Right kidney (tissue), 1 donor: ENCODE results near the gene DLG4.

Experiments used
- DNase-seq: peaks from one replicate; pipeline ENCODE4 v3.0.0-alpha.2; 2016

The DLG4 gene

GRCh38 chr17:7214300-7215135 lies 5.1 kb downstream of the DLG4 start:
- DNase-seq = peak; percentile 84

DNA sequence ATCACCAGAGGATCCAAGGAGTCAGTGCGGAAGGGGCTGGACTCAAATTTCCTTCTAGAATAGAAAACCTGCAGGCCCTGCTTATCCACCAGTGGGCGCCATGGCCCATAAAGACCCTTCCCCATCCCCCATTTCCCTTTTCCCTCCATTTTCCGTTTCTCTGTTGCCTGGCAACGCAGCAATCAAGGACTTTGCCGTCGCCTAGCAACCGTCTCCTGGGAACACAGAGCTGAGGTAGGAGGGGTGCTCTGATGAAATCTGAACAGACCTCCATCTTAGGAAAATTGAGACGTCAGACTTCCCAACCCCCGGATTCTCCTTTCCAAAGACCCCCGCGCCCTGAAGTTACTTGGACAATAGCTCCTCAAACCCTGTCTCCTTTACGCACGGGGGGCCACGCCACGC lies 5.7 kb downstream of the DLG4 start:
- DNase-seq = peak; percentile 94

DNA sequence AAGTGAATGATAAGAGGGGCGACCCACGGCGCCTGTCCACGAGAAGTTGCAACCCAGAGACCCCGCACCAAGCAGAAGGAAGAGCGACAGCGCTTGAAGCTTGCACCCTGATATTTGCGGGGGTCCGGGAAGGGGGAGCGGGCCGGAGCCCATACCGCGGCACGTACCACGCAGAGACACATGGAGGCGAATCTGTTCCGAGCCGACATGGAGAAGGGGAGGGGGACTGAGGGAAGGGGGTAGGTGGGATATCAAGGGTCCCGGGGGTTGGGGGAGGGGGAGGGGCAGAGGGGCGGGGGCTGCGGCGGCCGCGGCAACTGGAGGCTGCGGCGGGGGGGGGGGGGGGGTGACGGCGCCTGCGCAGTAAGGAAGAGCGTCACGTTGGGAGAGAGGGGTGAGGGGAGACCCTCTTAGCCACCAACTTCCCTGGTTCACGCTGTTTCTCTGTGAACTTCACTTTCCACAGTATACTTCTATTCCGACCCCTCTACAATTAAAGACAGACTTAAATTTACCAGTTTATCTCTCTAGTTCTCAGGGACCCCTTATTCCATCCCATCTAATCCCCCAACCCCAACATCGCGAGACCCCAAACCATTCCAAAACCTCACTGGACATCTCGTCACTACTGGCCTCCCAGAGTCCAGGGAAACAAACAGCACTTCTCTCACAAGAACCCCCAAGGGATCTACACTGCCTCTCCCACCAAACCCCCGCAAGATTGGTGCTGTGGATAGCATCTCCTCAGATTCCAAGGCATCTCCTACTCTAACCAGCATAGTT lies 8.0 kb downstream of the DLG4 start:
- no peak for DNase-seq

GRCh38 chr17:7208754-7209460 lies 10.7 kb downstream of the DLG4 start:
- DNase-seq = no peak

DNA sequence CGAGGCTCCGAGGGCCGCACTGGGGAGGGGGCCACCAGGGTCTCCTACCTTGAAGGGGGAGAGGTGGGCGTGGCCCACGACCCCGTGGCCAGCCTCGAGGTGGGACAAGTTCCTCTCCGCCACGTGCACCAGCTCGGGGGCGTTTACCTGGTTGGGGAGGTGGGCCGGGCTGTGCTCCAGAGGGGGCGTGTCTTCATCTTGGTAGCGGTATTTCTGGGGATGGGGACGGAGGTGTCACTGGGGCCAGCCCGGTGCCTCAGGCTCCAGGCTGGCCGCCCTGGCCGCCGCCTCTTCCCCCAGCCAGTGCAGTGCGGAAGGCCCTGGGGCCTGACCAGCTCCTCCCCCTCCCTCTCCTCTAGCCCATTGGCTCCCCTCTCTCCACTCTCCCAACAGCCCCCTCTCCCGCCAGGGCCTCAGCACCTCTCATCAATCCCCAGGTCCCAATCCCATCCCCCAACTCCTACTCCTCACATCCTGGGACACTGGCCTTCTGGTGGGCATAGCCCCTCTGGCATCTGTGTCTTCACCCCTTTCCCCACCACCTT lies 11.5 kb downstream of the DLG4 start:
- no peak for DNase-seq

- DNase-seq = peak; percentile 61
Observed at GRCh38 chr17:7207120-7208001, 12.3 kb downstream of the DLG4 start.

DNA sequence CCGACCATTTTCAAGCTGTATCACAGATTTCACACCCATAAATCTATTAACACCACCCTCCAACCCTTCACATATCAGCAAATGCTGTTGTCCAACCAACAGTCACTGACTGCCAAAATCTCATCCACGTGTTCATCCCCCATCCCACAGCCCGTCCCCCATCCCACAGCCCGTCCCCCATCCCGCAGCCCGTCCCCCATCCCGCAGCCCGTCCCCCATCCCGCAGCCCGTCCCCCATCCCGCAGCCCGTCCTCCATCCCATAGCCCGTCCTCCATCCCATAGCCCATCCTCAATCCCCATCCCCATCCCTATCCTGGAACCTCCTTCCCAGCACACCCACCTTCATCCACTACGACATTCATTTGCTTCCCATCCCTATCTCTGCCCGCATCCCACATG lies 14.1 kb downstream of the DLG4 start:
- DNase-seq = no peak

DNA sequence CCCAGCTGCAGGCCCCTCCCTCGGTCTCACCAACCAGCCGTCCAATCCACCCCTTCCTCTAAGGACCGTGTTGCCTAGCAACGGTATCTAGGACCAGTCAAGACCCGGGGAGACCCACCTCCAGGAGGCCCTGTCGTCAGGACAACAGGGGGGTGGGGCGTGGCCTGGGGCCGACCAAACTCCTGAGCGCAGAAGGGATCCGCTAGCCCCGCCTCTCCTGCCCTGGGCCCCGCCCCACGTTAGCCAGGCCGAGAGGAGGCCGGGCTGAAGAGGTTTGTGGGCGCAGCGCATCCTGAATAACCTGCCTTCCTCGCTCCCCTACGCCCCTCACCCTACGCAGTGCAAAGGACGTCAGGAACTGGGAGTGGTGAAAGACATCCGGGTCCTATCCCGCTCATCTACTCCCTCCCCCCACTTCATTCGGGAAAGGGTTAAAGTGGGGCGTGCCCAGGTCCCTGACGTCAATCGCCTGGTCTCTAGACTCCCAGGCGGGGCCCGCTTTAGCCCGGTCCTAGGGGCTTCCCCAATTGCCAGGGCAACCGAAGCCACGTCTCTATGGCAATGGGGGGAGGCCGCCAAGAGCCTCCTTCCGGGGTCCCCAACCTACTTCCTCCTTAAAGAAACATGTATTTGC lies 14.7 kb downstream of the DLG4 start:
- DNase-seq = peak; percentile 90

DNA sequence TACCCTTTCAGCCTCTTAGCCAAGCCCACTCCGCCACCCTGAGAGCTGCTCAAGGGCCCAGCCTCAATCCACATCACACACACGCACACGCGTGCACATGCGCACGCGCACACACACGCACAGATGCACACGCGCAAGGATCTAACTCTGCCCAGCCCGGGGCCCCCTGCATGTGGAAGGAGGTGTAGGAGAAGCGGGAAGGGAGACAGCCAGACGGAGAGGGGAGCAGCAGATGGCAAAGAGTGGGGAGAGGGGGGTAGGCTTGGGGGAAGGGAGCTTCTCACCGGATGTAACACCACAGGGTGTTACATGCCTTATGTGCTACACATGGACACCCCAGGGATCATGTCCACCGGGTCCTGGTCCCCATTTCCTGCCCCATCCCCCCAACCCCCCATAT lies 15.3 kb downstream of the DLG4 start:
- DNase-seq = no peak

DNA sequence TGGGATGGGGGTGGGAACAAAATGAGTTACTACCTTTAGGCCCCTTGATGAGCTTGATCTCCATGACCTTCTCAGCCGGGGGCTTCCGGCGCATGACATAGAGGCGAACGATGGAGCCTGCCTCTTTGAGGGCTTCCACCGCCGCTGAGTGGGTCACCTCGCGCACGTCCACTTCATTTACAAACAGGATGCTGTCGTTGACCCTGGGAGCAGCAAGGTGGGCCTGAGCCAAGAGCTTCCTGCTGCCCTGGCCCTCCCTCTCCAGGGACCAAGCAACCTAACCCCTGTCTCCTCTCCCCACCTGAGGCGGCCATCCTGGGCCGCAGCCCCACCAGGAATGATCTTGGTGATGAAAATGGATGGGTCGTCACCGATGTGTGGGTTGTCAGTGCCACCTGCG lies 16.2 kb downstream of the DLG4 start:
- no peak for DNase-seq

- no peak for DNase-seq
Observed at GRCh38 chr17:7196651-7197401, 22.8 kb downstream of the DLG4 start.

GRCh38 chr17:7195971-7196370 lies 23.7 kb downstream of the DLG4 start:
- no peak for DNase-seq

DNA sequence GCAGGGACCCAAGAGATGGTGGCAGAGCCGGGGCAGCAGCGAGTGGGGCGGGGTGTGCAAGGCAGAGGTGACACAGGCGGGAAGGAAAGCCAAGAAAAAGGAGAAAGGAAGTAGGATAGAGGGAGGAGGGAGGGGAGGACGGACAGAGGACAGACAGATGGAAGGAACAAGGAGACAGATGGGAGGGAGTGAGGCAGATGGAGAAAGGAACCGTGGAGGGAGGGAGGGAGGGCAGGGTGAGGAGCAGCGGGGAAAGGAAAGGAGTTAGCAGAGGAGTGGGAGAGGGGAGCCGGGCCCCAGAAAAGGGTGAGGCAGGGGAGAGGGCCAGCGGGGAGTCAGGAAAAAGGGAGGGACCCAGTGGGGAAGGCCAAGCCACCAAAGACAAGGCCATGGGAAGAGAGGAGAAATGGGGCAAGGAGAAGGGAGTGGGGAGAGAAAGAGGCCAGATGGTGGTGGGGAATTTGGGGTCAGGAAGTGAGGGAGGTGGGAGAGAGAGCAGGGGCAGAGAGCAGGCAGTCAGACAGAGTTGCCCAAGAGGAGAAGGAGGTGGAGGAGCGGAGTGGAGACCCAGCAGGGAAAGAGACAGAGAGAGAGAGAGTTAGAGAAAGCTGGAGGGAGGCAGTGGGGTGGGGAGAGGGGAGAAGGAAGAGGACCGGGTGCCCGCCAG lies 27.2 kb downstream of the DLG4 start:
- DNase-seq = no peak

- DNase-seq = no peak
Observed at GRCh38 chr17:7191571-7192270, 27.9 kb downstream of the DLG4 start.

DNA sequence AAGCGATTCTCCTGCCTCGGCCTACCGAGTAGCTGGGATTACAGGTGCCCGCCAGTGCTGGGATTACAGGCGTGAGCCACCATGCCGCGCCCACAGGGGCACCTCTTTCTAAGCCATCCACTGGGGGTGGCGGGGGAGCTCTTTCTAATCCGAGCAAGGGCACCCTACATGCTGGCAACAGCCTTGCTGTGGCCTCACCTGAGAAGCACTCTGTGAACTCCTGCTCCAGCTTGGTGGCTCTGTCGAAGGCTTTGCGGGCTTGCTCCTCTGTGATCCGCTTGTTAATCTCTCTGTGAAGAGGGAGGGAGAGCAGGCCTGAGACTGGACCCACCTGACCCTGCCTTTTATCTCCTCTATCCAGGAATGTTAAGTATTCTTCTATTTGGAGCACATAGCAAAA lies 28.6 kb downstream of the DLG4 start:
- no peak for DNase-seq

DNA sequence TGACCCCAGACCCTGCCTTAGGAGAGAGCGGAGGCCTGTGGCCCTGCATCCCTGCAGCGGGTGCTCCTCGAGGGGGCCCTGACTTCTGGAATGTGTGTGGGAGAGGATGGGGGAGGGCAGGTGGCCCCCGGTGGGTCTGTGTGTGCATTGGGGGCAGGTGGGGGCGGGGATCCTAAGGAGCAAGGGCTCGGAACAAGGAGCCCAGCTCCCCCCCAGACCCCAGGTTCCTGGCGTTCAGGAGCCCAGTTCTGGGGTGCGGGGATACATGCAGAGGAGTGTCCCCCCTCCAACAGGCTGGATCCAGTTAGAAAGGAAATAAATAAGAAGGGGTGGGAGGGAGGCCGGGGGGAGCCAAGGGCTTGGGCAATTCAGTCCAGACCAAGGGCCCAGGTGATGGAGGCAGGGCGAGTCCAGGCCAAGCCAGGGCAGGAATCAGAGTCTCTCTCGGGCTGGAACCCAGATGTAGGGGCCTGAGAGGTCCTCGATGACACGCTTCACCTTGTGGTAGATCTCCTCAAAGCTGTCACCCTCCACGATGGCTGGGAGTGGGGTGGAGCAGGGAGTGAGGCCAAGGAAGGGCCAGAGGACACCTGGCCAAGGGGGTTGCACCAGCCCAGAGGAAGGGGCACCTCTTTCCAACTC lies 29.2 kb downstream of the DLG4 start:
- no peak for DNase-seq

- DNase-seq = no peak
Observed at GRCh38 chr17:7186241-7186640, 33.4 kb downstream of the DLG4 start.

DNA sequence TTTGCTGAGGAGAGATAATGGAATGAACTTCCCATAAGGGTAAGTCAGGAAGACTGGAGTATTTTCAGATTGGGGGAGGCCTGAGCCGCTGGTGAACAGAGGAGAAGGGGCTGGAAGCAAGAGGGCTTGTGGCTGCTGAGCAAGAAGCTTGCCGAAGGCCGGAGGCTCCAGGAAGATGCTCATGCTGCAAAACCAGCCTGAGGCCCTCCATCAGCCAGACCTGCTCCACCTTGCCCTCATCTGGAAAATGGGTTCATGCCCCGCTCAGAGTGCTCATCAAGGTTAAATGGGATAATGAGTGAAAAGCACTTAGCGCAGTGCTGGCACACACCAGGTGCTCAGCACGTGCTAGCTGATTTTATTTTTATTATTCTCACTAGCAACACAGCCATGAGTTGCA lies 35.0 kb downstream of the DLG4 start:
- DNase-seq = no peak

DNA sequence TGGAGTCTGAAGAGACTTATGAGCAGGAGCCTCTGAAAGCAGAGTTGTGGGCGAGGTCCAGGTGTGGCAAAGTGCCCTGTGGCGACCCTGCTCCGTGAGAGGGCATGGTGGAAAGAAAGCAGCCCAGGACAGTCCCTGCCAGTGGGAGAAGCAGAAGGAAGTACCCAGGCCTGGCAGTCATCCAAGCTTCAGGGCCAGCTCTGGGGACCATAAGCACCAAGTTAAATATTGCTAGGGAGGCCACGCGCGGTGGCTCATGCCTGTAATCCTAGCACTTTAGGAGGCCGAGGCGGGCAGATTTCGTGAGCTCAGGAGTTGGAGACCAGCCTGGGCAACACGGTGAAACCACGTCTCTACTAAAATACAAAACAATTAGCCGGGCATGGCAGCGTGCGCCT lies 35.5 kb downstream of the DLG4 start:
- DNase-seq = no peak
